HG03139 (cell line): ENCODE measurements around the gene HHAT.

Experiments
- ATAC-seq: cut with Tn5 transposase; IDR thresholded peaks from one replicate; pipeline ENCODE4 v1.9.1; 2021; ENCODE audit not compliant: unreplicated experiment

HHAT gene

GRCh38 chr1:210437111-210437510 is 108.4 kb downstream of the HHAT start:
- ATAC-seq: no peak

- ATAC-seq: no peak
Measured at GRCh38 chr1:210437781-210438180, 109.1 kb downstream of the HHAT start.

GRCh38 chr1:210438928-210439841 is 110.5 kb downstream of the HHAT start:
- no peak for ATAC-seq

- no peak for ATAC-seq
Measured at GRCh38 chr1:210440081-210440480, 111.4 kb downstream of the HHAT start.

- ATAC-seq: no peak
Measured at GRCh38 chr1:210441028-210441427, 112.3 kb downstream of the HHAT start.

- ATAC-seq: no peak
Measured at GRCh38 chr1:210445485-210445884, 116.8 kb downstream of the HHAT start.

- no peak for ATAC-seq
Measured at GRCh38 chr1:210445931-210446330, 117.2 kb downstream of the HHAT start.

- no peak for ATAC-seq
Measured at GRCh38 chr1:210446479-210446878, 117.8 kb downstream of the HHAT start.

- no peak for ATAC-seq
Measured at GRCh38 chr1:210447456-210448057, 118.9 kb downstream of the HHAT start.

GRCh38 chr1:210448297-210448892 is 119.7 kb downstream of the HHAT start:
- no peak for ATAC-seq

GRCh38 chr1:210455840-210456603 is 127.3 kb downstream of the HHAT start:
- no peak for ATAC-seq

- no peak for ATAC-seq
Measured at GRCh38 chr1:210456731-210457255, 128.1 kb downstream of the HHAT start.

- no peak for ATAC-seq
Measured at GRCh38 chr1:210457568-210457967, 128.9 kb downstream of the HHAT start.

- no peak for ATAC-seq
Measured at GRCh38 chr1:210464519-210465039, 135.9 kb downstream of the HHAT start.

- ATAC-seq: no peak
Measured at GRCh38 chr1:210465150-210465549, 136.4 kb downstream of the HHAT start.

- no peak for ATAC-seq
Measured at GRCh38 chr1:210467440-210468043, 138.8 kb downstream of the HHAT start.

- ATAC-seq: no peak
Measured at GRCh38 chr1:210469441-210469840, 140.7 kb downstream of the HHAT start.

GRCh38 chr1:210475321-210475720 is 146.6 kb downstream of the HHAT start:
- no peak for ATAC-seq

GRCh38 chr1:210475806-210476205 is 147.1 kb downstream of the HHAT start:
- no peak for ATAC-seq

GRCh38 chr1:210476730-210477129 is 148.0 kb downstream of the HHAT start:
- ATAC-seq: no peak
